Activated CD4-positive, alpha-beta T cell treated with anti-CD3 and anti-CD28 coated beads for 4 hours (primary cell): ENCODE measurements around the gene TBC1D14.

Experiments
- DNase-seq, 2 donors: peaks; one replicate each; pipeline ENCODE4 v3.0.0-alpha.2; 2020

Gene TBC1D14, protein sequence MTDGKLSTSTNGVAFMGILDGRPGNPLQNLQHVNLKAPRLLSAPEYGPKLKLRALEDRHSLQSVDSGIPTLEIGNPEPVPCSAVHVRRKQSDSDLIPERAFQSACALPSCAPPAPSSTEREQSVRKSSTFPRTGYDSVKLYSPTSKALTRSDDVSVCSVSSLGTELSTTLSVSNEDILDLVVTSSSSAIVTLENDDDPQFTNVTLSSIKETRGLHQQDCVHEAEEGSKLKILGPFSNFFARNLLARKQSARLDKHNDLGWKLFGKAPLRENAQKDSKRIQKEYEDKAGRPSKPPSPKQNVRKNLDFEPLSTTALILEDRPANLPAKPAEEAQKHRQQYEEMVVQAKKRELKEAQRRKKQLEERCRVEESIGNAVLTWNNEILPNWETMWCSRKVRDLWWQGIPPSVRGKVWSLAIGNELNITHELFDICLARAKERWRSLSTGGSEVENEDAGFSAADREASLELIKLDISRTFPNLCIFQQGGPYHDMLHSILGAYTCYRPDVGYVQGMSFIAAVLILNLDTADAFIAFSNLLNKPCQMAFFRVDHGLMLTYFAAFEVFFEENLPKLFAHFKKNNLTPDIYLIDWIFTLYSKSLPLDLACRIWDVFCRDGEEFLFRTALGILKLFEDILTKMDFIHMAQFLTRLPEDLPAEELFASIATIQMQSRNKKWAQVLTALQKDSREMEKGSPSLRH

DNA sequence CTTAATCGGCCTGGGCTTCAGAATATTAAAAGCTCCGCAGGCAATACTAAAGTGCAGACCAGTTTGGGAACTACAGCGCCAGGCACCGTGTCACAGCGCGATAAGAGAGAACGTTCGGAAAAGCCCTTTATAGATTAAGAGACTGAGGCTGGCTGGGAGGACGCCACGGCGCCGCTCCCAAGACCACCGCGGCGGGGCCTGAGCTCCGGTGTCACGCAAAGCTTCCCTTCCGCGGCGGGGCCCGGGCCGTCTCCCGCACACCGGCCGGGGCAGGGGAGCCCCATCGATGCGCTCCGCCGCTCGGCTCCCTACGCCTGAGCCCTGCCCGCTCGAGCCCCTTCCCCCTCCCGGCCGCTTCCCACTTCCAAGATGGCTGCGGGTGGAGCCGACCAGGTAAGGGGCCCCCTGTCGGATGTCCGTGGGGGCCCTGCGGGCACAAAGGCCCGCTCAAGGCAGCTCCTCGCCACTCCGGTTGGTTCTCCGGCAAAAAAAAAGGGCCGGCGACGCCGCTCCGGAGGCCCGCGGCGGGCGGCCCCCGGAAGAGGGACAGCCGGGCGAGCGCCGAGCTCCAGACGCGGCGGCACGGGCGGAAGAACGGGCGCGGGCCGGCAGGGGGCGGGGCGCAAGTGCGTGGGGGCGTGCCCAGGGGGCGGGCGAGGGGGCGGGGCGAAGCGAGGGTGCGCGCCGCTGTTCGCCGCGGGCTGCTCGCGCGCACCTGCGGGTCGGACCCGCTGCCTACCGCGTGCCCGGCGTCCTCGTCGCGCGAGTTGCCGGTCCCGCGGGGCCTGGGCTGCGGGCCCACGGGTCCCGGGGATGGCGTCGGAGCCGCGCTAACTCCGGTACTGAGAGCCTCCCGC is at the start of gene TBC1D14:
Gene TBC1D14 (plus strand): TSS at position 714 of the 857 bp plus-strand sequence. CDS start 13,564 bp downstream, outside the sequence.
- DNase-seq = peak; percentile 84 to 89

DNA sequence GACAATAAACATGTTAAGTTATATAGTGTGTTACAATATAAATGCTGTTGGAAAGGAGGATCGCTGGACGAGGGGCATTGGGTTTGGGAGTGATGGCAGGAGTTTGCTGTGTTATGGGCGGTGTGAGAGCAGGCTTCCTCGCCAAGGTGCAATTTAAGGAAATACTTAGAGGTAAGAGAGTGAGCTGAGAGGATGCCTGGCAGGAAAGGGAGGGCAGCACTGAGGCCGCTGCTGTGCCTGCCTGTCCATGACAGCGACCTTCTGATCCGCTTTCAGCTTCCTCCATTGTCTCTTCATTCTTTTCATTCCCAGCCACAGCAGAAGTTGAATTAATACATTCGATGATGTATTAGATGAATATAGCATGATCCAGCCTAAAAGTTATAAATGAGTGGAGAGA is 41.2 kb upstream of the TBC1D14 start:
- no peak for DNase-seq

DNA sequence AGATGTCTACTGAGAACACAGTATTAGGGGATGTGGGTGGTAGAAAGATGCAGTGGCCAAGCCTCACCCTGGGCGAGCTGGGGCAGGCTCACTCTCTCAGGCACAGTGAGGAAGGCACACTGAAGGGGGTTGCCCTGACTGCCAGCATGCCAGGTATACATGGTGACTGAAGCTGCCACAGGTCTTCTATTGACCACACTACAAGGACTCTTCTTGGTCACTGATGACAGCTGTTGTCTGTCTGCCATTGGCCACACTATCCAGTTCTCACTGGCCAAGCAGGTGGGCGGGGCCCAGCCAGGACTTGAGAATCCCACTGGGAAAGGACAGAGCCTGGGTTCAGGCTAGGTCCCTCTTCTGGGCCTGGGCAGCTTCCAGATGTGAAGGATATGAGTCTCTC is 39.7 kb upstream of the TBC1D14 start:
- no peak for DNase-seq

DNA sequence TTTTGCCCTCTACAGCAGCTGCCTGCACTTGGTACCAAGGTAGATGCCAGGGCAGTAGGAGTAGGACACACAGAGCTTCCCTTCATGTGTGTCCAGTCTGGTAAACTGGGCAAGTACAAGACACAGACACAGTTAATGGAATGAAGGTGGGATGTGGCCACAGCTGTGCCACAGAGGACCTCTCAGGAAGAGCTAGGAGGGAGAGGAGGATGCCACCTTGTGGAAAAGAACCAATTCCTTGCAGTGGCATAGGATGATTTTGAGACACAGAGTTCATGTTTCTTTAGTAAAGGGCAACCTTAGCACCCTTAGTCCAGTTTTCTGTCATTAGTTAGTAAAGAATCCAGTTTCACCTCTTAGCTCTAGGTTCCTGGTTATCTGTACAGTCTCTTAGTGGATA is 36.3 kb upstream of the TBC1D14 start:
- no peak for DNase-seq

DNA sequence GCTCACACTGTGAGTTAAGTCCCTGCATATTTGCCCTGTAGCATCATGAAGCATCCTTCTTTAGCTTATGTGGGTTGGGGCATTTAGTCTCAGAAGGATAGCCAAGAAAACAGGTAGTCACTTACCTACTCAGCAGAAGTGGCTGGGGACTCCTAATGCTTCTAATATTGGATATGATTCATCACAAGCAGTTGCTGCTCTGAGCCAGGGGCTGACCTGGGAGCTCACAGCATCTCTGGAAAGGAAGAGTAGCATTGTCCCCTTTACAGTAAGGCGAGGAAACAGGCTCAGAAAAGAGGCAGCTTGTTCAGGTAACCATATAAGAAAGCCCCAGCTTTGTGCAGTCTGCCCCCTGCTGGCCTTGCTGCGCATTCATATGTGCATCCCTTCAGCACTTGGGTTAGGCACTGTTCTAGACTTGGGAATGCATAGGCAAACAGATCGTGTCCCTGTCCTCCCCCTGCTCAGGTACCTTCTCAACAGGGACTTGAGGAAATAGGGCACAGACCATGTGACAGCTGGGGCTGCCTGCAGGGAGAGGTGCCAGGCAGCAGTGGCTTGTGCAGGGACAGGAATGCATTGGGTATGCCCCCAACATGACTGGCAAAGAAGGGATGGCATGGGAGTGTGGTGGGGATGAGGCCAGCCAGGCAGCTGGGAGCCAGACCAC is 35.7 kb upstream of the TBC1D14 start:
- peak; percentile 81 to 84 for DNase-seq

DNA sequence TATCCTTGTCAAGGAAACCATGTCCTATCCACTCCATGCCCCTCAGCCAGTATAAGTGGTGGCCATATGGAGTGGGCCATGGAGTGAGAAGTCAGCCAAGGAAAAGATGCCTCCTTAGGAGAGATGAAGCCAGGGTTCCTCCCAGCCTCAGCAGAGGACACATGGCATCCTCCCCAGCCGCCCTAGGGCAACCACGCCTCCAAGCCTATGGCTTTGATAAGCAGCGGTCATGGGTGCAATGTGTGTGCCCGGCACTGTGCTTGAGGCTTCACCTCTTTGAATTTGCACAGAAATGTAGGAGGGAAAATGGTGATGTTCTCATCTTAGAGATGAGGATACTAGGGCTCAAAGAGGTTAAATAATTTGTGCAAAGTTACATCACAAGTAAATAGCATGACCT is 34.6 kb upstream of the TBC1D14 start:
- no peak for DNase-seq

DNA sequence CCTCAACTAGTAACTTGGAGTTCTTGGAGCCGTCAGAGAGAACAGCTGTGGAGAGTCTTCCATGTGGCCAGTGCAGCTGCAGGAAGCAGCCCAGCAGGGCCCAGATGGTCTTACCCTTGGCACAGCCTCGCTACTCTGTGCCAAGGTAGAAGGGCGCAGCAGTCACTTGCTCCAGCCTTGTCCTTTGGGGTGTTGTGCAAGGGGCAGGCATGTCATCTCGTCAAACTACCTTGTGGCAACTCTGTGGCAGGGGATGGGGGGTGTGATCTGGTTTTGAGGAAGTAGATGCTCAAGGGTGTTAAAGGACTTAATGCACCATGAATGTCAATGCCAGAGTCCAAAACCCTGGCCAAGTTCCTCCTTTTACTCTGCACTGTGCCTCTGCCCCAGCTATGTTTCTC is 34.2 kb upstream of the TBC1D14 start:
- no peak for DNase-seq

DNA sequence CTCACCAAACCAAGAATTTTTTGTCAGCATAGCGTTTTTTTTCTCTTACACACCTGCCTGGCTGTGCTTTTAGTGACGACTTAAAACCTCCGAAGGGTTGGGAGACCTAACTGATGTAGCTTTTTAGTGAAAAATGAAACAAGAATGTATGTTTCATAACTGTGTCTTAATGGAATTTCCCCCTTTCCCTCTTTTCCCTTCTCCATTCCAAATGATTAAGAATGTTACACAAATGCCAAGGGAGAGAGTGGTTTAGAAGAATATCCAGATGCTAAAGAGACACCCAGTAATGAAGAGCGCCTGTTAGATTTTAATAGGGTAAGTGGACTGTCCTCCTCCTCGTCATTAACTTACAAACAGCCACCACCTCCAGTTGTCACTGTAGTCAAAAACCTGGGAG is 33.2 kb upstream of the TBC1D14 start:
- no peak for DNase-seq

DNA sequence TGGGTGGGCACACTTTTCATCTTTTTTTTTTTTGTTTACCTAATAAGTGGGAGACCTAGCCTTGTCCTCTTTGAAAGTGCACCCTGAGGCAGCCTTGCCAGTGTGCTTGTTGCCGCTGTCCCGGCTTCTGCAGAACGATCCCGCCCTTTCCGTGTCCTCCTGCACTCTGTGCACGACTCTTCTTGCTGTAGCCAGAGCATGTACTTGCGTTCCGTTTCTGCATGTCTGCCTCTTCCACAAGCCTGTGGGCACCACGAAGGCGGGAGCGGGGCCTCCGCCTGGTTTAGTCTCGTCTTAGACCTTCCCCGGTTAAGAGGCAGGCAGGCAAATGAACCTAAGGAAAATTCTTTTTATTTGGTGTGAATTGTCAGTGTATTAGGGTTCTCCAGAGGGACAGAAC is 32.6 kb upstream of the TBC1D14 start:
- no peak for DNase-seq

DNA sequence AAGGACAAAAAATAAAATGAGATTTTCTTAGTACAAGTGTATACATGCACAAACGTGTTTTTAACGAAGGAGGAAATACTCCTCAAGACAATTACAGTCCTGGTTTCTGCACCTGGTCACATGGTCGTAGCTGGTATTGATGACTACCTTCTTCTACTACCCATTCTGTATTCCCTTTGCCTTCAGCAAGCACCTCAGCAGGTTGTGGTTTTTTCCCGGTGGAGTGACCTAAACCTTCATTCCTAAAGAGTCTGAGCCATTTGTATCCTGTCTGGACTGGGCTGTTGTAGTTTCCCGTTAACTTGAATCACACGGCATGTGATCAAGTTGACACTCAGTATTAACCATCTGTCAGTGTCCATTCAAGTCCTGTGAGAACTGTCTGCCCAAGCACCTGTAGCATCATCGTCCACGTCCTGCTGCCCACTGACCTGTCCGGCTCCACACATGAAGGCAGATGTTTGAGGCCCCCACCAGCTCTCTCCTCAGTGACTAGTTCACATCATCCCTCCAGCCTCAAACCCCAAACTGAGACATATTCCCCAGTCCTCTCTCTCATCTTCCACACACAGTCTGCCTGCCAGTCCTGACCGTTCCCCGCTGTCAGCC is 31.1 kb upstream of the TBC1D14 start:
- no peak for DNase-seq

DNA sequence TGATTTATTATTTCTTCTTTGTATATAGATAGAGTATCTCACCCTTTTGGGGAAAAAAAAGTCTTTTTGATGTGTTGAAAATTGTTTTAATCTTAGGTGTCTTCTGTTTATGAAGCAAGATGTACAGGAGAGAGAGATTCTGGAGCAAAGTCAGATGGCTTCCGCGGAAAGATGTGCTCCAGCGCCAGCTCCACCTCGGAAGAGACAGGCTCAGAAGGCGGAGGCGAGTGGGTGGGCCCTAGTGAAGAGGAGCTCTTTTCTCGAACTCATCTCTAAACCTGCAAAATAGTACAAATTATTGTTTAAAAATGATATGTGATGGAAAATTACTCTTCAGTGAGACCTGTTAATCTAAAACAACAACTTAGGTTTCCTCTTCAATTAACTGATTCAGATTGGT is 28.9 kb upstream of the TBC1D14 start:
- no peak for DNase-seq

DNA sequence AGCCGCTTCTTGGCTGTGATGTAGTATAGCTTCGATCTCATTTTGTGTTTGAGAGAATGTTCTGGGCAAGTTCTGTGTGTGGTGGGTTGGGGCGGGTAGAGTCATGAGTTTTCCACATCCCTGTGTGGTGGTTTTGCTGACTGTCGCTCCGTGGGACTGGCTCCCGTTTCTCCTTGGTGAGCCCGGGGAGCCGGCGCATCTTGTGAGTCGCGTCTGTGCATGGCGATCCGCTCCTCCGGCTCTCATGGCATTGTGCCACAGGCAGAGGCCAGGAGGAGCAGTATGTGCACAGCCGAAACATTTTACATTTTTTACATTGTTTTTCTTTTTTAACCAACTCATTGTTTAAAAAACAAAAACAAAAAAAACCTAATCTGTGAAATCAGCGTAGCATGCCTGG is 27.7 kb upstream of the TBC1D14 start:
- no peak for DNase-seq

DNA sequence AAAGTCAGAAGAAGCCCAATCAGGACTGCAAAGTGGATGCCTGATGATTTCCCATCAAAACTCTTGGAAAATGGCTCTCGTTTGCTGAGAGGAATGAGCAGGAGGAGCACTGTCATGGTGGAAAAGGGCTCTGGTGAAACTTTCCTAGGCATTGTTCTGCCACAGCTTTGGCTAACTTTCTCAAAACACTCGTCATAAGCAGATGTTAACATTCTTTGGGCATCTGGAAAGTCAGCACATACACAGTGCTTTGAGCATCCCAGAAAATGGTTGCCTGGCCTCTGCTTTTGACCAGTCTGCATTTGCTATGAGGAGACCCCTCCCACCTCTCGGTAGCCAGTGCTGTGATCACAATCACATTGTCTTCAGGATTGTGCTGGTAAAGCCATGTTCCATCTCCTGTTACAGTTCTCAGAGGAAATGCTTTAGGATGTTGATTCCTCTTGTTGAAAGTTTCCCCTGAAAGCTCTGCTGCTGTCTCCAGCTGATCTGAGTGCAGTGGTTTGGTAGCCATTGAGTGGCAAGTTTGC is 25.2 kb upstream of the TBC1D14 start:
- DNase-seq = no peak

DNA sequence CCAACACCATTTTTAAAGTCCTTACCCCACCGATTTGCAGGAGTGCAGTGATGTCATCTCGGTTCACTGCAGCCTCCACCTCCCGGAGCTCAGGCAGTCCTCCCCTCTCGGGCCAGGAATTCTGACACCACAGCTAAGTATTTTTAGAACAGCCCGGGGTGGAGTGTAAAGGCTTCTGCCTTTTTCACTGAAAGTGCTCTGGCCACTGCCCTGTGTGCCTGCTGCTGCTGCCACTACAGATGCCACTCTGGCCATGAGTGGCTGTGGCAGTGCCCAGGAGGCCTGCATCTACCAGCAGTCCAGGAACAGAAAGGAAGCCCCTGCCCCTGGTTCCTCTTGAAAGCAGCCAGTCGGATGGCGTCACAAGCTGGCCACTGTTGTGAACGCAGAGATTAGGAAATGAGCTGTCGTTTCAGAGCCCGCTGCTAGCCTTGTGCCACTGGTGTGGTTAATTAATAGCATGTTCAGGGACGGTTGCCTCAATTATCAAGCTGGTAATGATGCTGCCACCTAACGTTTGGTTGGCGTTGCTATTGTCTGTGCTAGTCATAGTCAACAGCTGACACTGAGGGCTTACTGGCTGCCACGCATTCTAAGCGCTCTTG is 23.6 kb upstream of the TBC1D14 start:
- no peak for DNase-seq

DNA sequence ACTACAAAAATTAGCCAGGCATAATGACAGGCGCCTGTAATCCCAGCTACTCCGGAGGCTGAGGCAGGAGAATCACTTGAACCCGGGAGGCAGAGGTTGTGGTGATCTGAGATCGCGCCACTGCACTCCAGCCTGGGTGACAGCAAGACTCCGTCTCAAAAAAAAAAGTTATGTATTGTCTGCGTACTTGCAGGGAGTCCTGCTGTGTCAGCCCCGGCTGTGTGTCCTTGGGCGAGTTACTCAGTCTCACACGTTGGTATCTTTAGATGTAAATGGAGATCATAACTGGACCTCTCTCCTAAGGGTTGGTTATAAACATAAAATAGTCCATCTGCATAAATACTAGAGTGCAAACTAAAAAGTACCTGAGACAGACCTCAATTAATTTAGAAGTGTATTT is 22.7 kb upstream of the TBC1D14 start:
- DNase-seq = no peak

DNA sequence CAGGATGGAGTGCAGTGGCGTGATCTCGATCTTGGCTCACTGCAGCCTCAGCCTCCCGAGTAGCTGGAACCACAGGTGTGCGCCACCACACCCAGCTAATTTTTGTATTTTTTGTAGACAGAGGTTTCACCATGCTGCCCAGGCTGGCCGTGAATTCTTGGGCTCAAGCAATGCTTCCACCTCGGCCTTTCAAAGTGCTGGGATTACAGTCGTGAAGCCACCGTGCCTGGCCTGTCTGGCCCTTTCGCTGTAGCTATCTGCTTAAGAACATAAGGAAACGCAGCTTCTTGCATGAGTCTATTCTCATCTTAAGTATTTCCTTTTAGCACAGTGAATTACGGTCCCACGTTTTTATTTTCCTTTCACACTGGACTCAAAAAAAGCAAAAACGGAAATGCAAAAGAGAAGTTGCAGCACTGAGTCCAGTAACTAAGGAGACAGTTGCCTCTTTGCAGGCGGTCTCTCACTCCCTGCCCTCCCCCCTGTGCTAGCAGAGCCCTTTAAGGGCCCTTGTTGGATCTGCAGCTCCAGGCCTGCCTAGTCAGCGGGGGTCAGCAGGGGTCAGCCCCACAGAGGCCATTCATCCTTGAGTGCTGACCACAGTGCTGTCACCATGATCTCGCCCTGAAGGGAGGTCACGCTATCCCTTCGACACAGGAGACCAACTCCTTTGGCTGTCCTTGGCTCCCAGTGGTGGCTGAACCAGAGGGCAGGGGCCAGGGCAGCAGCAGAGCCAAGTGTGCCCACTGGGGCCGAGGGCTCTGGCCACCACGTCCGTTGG is 21.8 kb upstream of the TBC1D14 start:
- DNase-seq = no peak

DNA sequence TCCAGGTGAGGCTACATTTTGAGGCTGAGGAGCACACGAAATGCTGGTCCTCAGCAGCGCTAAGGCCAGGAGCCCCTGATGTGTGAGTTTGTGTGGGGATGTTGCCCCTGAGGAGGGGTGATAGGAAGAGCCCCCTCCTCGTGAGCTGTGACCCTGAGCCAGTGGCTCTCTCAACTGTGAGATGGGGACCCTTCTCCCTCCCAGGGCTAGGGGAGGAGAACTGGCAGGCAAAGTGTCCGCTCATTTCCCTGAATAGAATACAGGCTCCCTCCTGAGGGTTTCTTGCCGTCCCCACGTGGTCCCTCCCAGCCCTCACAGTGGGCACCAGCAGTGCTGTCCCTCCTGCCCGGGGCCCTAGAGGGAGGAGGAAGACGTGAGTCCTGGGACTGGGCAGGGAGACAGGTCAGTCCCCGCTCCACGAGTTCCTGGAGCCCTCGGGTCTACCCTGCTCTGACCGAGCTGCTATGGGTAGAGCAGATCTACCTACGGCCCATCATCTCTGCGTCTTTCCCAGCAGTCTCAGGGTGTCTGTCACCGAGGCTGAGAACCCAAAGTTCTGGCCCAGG is 21.0 kb upstream of the TBC1D14 start:
- no peak for DNase-seq

DNA sequence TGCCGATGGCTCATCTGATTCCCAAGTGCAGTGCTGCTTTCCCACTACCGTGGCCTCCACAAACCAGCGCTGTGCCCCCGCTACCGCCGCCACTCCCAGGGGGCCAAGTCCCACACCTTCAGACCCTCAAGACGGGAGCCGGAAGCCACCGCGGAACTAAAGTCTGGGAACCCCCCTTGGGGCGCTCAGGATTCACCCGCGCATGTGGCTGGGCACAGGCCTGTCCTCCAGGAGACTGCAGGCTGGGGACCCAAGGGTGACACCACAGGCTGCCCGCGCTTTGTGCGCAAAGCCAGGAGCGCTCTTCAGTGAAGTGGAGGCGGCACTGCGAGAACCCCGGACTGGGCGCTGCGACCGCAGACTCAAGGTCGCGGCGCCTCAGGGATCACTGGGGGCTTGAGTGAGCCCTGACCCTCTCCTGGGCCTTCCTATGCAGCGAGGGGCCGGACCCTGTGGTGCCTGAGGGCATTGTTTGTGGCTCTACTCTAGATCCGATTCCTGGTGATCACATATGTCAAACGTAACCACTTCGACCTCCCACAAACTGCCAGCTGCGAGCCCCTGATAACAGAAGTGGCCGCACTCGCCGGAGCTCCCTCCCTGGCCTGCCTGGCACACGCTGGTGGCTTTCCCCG is 20.4 kb upstream of the TBC1D14 start:
- no peak for DNase-seq

DNA sequence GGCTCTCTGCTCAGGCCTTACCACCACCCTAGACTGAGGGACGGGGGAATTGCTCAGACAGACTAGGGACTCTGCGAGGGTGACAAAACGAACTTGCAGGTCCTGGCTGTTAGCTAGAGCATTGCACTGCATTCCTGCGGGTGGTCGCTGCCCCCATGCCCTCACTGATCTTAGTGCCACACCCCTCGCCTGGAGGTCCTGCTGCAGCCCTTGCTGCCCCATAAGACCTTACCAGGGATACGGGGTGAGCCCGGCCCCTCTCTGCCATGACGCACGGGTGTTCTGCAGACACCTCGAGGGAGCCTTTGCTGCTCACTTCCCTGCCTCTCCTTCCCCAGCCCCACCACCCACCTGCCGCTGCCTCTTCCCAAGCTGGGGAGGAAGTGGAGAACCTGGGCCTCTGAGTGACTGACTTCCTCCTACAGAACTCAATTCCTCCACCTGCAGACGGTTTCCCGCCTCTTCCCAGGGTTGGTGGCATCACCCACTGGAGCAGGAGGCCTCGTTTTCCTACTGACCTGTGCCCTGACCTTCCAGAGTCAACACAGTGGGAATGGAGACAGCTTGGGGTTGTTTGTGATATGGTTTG is 19.8 kb upstream of the TBC1D14 start:
- no peak for DNase-seq

DNA sequence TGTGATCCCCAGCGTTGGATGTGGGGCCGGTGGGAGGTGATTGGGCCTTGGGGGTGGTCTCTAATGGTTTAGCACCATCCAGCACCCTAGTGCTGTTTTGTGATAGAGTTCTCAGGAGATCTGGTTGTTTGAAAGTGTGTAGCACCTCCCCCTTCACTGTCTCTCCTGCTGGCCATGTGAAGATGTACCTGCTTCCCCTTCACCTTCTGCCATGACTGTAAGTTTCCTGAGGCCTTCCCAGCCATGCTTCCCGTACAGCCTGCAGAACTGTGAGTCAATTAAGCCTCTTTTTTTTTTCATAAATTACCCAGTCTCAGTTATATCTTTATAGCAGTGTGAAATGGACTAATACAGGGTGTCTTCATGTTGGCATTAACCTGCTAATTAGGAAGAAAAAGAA is 19.3 kb upstream of the TBC1D14 start:
- DNase-seq = no peak
